ENCODE data around the gene ARHGAP22. TPM values are rescaled to one million over a fixed set of nuclear protein-coding genes. Genes with fewer than 3 reads are reported as not detected.

The ARHGAP22 gene
- total RNA-seq, 3 donors from 2014 or later (not counting 1 experiment from before 2014, with no cell fraction given) = 0.21 to 0.40 TPM; not detected in 1

DNA sequence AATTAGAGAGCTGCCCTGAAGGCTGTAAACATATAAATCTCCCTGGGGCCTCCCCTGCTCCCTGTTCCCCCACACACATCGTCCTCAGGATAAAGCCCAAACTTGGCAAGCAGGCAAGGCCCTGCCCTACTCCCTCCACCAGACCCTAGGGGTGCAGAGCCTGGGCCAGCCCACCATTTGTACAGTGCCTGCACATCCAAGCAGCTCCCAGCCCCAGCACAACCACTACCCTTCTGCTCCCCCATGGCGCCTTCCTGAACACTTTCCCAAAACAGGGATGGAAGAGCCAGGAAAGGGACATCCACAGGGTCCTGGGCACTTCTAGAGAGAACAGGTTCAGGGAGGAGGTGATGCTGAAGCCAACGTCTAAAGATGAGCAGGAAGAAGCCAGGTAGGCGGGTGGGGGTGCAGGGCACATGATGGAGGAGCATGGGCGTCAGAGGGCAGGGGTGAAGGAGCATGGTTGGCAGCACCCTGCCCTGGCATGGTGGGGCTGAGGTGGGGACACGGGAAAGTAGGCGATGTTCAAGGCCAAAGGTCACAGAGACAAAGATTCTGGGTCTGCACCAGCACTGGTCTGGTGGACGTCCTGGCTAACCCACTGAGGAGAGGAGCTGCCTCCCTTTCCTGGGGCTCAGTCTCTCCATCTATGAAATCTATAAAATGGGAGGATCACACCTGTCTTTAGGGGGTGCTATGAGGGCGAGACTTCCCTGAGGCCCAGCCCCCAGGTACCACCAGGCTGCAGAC lies 140.6 kb downstream of the ARHGAP22 start:
- Histone ChIP-seq H3K4me1 (ENCODE audit: control insufficient read depth, insufficient read depth, low read length) (no peaks in the 10 kb centered on the region), H3K36me3 (ENCODE audit: control insufficient read depth, insufficient read depth, low read length) (no peaks in the 10 kb centered on the region), H3K4me3 (ENCODE audit: low read length) (no peak overlapping the region), H3K9me3 (ENCODE audit: control insufficient read depth, insufficient read depth, low read length) (no peaks in the 10 kb centered on the region), H3K27ac (ENCODE audit: low read length) (no peak overlapping the region), H3K27me3 (ENCODE audit: control insufficient read depth, insufficient read depth, low read length) (no peaks in the 10 kb centered on the region)
- no peak for DNase-seq
- Mint-ChIP-seq H3K4me1 (no peaks in the 10 kb centered on the region), H3K9me3 (no peaks in the 10 kb centered on the region), H3K36me3 (no peaks in the 10 kb centered on the region), H3K4me3 (no peak overlapping the region), H3K27ac (no peak overlapping the region), H3K27me3 (ENCODE audit: low read depth in 2 of 2) (no peaks in the 10 kb centered on the region)
- WGBS (ENCODE audit: insufficient coverage) = 72% methylated on average over 9 of the region's 9 CpGs
- intact Hi-C loops (cut with micrococcal nuclease) = no loop called here
- TF ChIP-seq, protein P1, sequence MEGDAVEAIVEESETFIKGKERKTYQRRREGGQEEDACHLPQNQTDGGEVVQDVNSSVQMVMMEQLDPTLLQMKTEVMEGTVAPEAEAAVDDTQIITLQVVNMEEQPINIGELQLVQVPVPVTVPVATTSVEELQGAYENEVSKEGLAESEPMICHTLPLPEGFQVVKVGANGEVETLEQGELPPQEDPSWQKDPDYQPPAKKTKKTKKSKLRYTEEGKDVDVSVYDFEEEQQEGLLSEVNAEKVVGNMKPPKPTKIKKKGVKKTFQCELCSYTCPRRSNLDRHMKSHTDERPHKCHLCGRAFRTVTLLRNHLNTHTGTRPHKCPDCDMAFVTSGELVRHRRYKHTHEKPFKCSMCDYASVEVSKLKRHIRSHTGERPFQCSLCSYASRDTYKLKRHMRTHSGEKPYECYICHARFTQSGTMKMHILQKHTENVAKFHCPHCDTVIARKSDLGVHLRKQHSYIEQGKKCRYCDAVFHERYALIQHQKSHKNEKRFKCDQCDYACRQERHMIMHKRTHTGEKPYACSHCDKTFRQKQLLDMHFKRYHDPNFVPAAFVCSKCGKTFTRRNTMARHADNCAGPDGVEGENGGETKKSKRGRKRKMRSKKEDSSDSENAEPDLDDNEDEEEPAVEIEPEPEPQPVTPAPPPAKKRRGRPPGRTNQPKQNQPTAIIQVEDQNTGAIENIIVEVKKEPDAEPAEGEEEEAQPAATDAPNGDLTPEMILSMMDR (IDR thresholded peaks at IDR 0.05) = no peak
- no peak for ATAC-seq

- H3K4me3 Mint-ChIP-seq = no peak overlapping the region
- H3K4me3 ChIP-seq (ENCODE audit: low read length) = no peak overlapping the region
- H3K27me3 ChIP-seq (ENCODE audit: control insufficient read depth, insufficient read depth, low read length) = no peaks in the 10 kb centered on the region
- TF ChIP-seq, protein P1 (IDR thresholded peaks at IDR 0.05) = no peak
- H3K27me3 Mint-ChIP-seq (ENCODE audit: low read depth in 2 of 2) = no peaks in the 10 kb centered on the region
- H3K4me1 Mint-ChIP-seq = no peaks in the 10 kb centered on the region
- no peak for DNase-seq
- no peaks in the 10 kb centered on the region for H3K9me3 Mint-ChIP-seq
- ATAC-seq = no peak
- 80% methylated on average over 8 of the region's 8 CpGs for WGBS (ENCODE audit: insufficient coverage)
- no peak overlapping the region for H3K27ac Mint-ChIP-seq
- H3K27ac ChIP-seq (ENCODE audit: low read length) = no peak overlapping the region
- no peaks in the 10 kb centered on the region for H3K36me3 ChIP-seq (ENCODE audit: control insufficient read depth, insufficient read depth, low read length)
- no peaks in the 10 kb centered on the region for H3K9me3 ChIP-seq (ENCODE audit: control insufficient read depth, insufficient read depth, low read length)
- H3K36me3 Mint-ChIP-seq = no peaks in the 10 kb centered on the region
- no peaks in the 10 kb centered on the region for H3K4me1 ChIP-seq (ENCODE audit: control insufficient read depth, insufficient read depth, low read length)
- intact Hi-C loops (cut with micrococcal nuclease) = no loop called here
Observed at GRCh38 chr10:48463318-48464003, 141.4 kb downstream of the ARHGAP22 start.

DNA sequence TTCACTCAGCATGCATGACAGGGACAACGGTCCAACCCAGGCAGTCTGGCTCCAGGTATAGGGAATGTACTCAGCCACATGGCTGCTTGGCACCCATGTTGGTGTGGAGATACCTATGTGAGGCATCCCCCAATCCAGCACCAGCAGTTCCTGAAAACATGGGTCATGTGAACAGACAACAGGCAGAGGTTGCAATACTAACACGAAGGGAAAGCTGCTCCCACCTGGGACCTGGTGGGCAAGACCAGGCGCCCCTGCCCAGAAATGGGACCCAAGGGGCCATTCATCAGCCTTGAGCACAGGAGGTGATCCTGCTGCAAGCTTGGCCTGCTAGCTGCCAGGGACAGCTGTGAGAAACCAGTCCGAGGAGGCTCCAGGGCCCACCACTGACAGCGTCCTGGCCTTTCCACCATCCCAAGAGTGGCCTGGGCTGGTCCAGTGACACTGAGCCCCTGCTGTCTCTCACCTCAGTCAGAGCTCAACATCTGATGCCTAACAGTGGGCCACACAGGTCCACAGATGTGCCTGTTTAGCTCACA lies 142.3 kb downstream of the ARHGAP22 start:
- H3K27ac ChIP-seq (ENCODE audit: low read length) = no peak overlapping the region
- H3K36me3 Mint-ChIP-seq = no peaks in the 10 kb centered on the region

More for the DNA sequence above, 142.3 kb downstream of the ARHGAP22 start:
- 88% methylated on average over 5 of the region's 5 CpGs for WGBS (ENCODE audit: insufficient coverage)
- Histone ChIP-seq H3K36me3 (ENCODE audit: control insufficient read depth, insufficient read depth, low read length) (no peaks in the 10 kb centered on the region), H3K9me3 (ENCODE audit: control insufficient read depth, insufficient read depth, low read length) (no peaks in the 10 kb centered on the region), H3K4me1 (ENCODE audit: control insufficient read depth, insufficient read depth, low read length) (no peaks in the 10 kb centered on the region), H3K4me3 (ENCODE audit: low read length) (no peak overlapping the region), H3K27me3 (ENCODE audit: control insufficient read depth, insufficient read depth, low read length) (no peaks in the 10 kb centered on the region)
- Mint-ChIP-seq H3K4me3 (no peak overlapping the region), H3K4me1 (no peaks in the 10 kb centered on the region), H3K9me3 (no peaks in the 10 kb centered on the region), H3K27me3 (ENCODE audit: low read depth in 2 of 2) (no peaks in the 10 kb centered on the region), H3K27ac (no peak overlapping the region)
- ATAC-seq (no peak), DNase-seq (peak in 1 of 2 donors; percentile 10)
- TF ChIP-seq, protein P1 (IDR thresholded peaks at IDR 0.05) = no peak
- intact Hi-C loops (cut with micrococcal nuclease) = no loop called here
